HG02759 (cell line): ENCODE data around the gene RELL1.
A peak's percentile ranks its signal among the peaks of the same experiment; 100 is the strongest.

ENCODE experiments used
- ATAC-seq: cut with Tn5 transposase; IDR thresholded peaks from one replicate; pipeline ENCODE4 v1.9.1; 2021; ENCODE audit warnings: mild to moderate bottlenecking, moderate library complexity; ENCODE audit not compliant: unreplicated experiment

Gene RELL1

GRCh38 chr4:37686373-37687193, at the start of gene RELL1:
Gene RELL1 (minus strand): TSS chr4:37686376. CDS start chr4:37686287, 89 bp downstream.
- peak; percentile 81 for ATAC-seq

- no peak for ATAC-seq
These were observed 49.4 kb upstream of the RELL1 start for GRCh38 chr4:37735578-37735977.

- ATAC-seq: no peak
These were observed 48.8 kb upstream of the RELL1 start for GRCh38 chr4:37734989-37735388.

- ATAC-seq: no peak
These were observed 47.2 kb upstream of the RELL1 start for GRCh38 chr4:37733240-37733867.

- ATAC-seq: peak; percentile 89
These were observed 46.5 kb upstream of the RELL1 start for GRCh38 chr4:37732526-37733186.

GRCh38 chr4:37729649-37730004, 43.5 kb upstream of the RELL1 start:
- no peak for ATAC-seq

GRCh38 chr4:37728064-37728463, 41.9 kb upstream of the RELL1 start:
- no peak for ATAC-seq

GRCh38 chr4:37727635-37728034, 41.5 kb upstream of the RELL1 start:
- ATAC-seq: no peak

GRCh38 chr4:37726666-37727065, 40.5 kb upstream of the RELL1 start:
- no peak for ATAC-seq

GRCh38 chr4:37725718-37726117, 39.5 kb upstream of the RELL1 start:
- ATAC-seq: peak; percentile 77

- no peak for ATAC-seq
These were observed 36.9 kb upstream of the RELL1 start for GRCh38 chr4:37723067-37723466.

- no peak for ATAC-seq
These were observed 35.9 kb upstream of the RELL1 start for GRCh38 chr4:37721995-37722638.

- ATAC-seq: no peak
These were observed 32.8 kb upstream of the RELL1 start for GRCh38 chr4:37719021-37719420.

GRCh38 chr4:37717576-37717975, 31.4 kb upstream of the RELL1 start:
- ATAC-seq: no peak

- peak; percentile 86 for ATAC-seq
These were observed 29.8 kb upstream of the RELL1 start for GRCh38 chr4:37715889-37716402.

- ATAC-seq: no peak
These were observed 24.3 kb upstream of the RELL1 start for GRCh38 chr4:37710491-37710890.

- ATAC-seq: no peak
These were observed 19.9 kb upstream of the RELL1 start for GRCh38 chr4:37706032-37706431.

GRCh38 chr4:37705571-37705970, 19.4 kb upstream of the RELL1 start:
- ATAC-seq: no peak

- ATAC-seq: no peak
These were observed 13.8 kb upstream of the RELL1 start for GRCh38 chr4:37699868-37700481.

GRCh38 chr4:37697566-37697965, 11.4 kb upstream of the RELL1 start:
- ATAC-seq: no peak
